Ovary (tissue), 3 donors: Measurements from ENCODE around the gene CACNA2D1.

Source experiments
- POLR2A ChIP-seq: fragments of 450-650 bp; IDR thresholded peaks from one replicate; pipeline ENCODE4 v1.6.1; 2017; ENCODE audit warnings: antibody characterized with exemption, mild to moderate bottlenecking, moderate library complexity
- TF ChIP-seq, protein P1 (sequence below), 3 donors: fragments of 450-650 bp in 2 of 3; fragments of 200-600 bp in 1 of 3; IDR thresholded peaks; one replicate each; pipeline versions ENCODE4 v1.5.1 to v1.8.0; 2016 to 2022; ENCODE audit warnings: antibody characterized with exemption in 3 of 3, mild to moderate bottlenecking in 1 of 3
- donor health status: DM: no; HTN: no; CAD: no.

DNA sequence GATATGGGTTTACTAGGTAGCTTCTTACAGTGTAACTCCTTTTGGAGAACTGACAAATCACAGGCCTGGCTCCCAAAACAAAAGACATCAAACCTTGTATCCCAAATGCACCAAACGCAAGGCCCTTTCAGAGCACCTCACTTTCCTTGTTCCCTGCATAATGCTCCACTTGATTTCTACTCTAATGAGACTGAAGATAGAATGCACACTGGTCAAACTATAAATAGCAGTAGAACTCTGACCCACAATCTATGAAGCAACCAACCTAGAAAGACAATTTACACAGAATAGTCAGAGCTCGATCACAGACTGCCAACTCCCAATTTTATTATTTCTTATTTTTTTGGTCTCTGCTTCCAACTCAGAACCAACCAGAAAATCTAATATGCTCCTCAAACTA lies 214.4 kb downstream of the CACNA2D1 start:
- TF ChIP-seq, protein P1, sequence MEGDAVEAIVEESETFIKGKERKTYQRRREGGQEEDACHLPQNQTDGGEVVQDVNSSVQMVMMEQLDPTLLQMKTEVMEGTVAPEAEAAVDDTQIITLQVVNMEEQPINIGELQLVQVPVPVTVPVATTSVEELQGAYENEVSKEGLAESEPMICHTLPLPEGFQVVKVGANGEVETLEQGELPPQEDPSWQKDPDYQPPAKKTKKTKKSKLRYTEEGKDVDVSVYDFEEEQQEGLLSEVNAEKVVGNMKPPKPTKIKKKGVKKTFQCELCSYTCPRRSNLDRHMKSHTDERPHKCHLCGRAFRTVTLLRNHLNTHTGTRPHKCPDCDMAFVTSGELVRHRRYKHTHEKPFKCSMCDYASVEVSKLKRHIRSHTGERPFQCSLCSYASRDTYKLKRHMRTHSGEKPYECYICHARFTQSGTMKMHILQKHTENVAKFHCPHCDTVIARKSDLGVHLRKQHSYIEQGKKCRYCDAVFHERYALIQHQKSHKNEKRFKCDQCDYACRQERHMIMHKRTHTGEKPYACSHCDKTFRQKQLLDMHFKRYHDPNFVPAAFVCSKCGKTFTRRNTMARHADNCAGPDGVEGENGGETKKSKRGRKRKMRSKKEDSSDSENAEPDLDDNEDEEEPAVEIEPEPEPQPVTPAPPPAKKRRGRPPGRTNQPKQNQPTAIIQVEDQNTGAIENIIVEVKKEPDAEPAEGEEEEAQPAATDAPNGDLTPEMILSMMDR (IDR thresholded peaks at IDR 0.05), result no peak
- TF ChIP-seq POLR2A, result no peak
